Lower leg skin (tissue), 4 donors: ENCODE measurements around the gene CLP1. TPM values are rescaled to one million over a fixed set of nuclear protein-coding genes. Genes with fewer than 3 reads are reported as not detected.

Experiments
- DNase-seq, 2 donors: peaks; one replicate each; pipeline ENCODE4 v3.0.0-alpha.2; 2019; ENCODE audit warnings: low spot score in 2 of 2
- H3K4me3 ChIP-seq: fragments of 200-600 bp; sonication (generic); 2 replicates; pipeline ENCODE4 v1.5.1; 2017; ENCODE audit warnings: mild to moderate bottlenecking, low read depth; ENCODE audit not compliant: poor library complexity, severe bottlenecking
- CTCF ChIP-seq, 3 donors: fragments of 450-650 bp; IDR thresholded peaks; one replicate each; pipeline ENCODE4 v1.5.1; 2016; ENCODE audit warnings: antibody characterized with exemption in 3 of 3, mild to moderate bottlenecking in 3 of 3, moderate library complexity in 2 of 3
- POLR2A ChIP-seq, 2 donors: fragments of 450-650 bp; IDR thresholded peaks; one replicate each; pipeline ENCODE4 v1.6.1; 2016 to 2017; ENCODE audit warnings: antibody characterized with exemption in 2 of 2, mild to moderate bottlenecking in 1 of 2, moderate library complexity in 1 of 2
- WGBS, 2 donors: methylation state at CpG; one replicate each; pipeline ENCODE4 v1.1.5; 2018; 5-methylcytosine and 5-hydroxymethylcytosine counted together
- intact Hi-C: fragments of 100-400 bp; cut with DNase I; formaldehyde crosslinking; loops from one replicate; pipeline ENCODE4 v1.15.0; 2023; ENCODE audit warnings: low total_unique reads
- total RNA-seq, 4 donors: library from RNA; depleted of rRNA; stranded (reverse); fragments of >200 nt; gene quantifications; one replicate each; pipeline ENCODE4 v1.1.0, GENCODE V29; 2016

The CLP1 gene
- total RNA-seq, 4 donors from 2014 or later, result 14.0 to 29.2 (median 17.6) TPM

- no peak for DNase-seq
- no peak overlapping the region for H3K4me3 ChIP-seq
- intact Hi-C loops, result loop anchor here (5.0 kb wide), 2 partner anchors 74 to 299 kb away; partner anchors contain the start of gene UBE2L6
- TF ChIP-seq CTCF (IDR thresholded peaks at IDR 0.05) (peak in 1 of 3 donors; percentile 15), POLR2A (IDR thresholded peaks at IDR 0.05) (no peak)
- 60 to 70% methylated on average over 7 of the region's 7 CpGs for WGBS, 2 donors
Observed at GRCh38 chr11:57641011-57641807, 16.4 kb upstream of the CLP1 start.

GRCh38 chr11:57643802-57644201, 13.8 kb upstream of the CLP1 start:
- WGBS, 2 donors, result 78 to 85% methylated on average over 3 of the region's 3 CpGs
- DNase-seq, result no peak
- no peak for TF ChIP-seq CTCF (IDR thresholded peaks at IDR 0.05)
- no peak for TF ChIP-seq POLR2A (IDR thresholded peaks at IDR 0.05)
- intact Hi-C loops, result loop anchor here (5.0 kb wide), 2 partner anchors 77 to 302 kb away; partner anchors contain the start of gene UBE2L6
- no peak overlapping the region for H3K4me3 ChIP-seq

- intact Hi-C loops, result loop anchor here (5.0 kb wide), 2 partner anchors 78 to 303 kb away; partner anchors contain the start of gene UBE2L6
- 11 to 13% methylated on average over 17 of the region's 17 CpGs for WGBS, 2 donors
- TF ChIP-seq CTCF (IDR thresholded peaks at IDR 0.05) (peak in 1 of 3 donors; percentile 10), POLR2A (IDR thresholded peaks at IDR 0.05) (no peak)
- no peak overlapping the region for H3K4me3 ChIP-seq
- DNase-seq, result peak; percentile 79 to 97
Observed at GRCh38 chr11:57644748-57645688, 12.5 kb upstream of the CLP1 start.

GRCh38 chr11:57645689-57646085, 11.9 kb upstream of the CLP1 start:
- WGBS, 2 donors, result 31 to 39% methylated on average over 5 of the region's 5 CpGs
- intact Hi-C loops, result no loop called here
- H3K4me3 ChIP-seq, result no peak overlapping the region
- TF ChIP-seq CTCF (IDR thresholded peaks at IDR 0.05) (no peak), POLR2A (IDR thresholded peaks at IDR 0.05) (no peak)
- DNase-seq, result no peak

- no peak for TF ChIP-seq CTCF (IDR thresholded peaks at IDR 0.05)
- WGBS, 2 donors, result 54 to 55% methylated on average over 10 of the region's 10 CpGs
- no peak overlapping the region for H3K4me3 ChIP-seq
- intact Hi-C loops, result no loop called here
- DNase-seq, result no peak
Observed at GRCh38 chr11:57646194-57646798, 11.3 kb upstream of the CLP1 start.
